GM12878 (cell line): ENCODE data around the gene MS4A6A.
"Not testable (repeated sequence)": the region's sequence is repeated elsewhere in the genome, so short reads cannot be mapped to it uniquely, and the experiment has no call there.

ENCODE experiments used
- CREB1 ChIP-seq: IDR thresholded peaks from 2 replicates; pipeline ENCODE4 v1.6.1; 2012; ENCODE audit warnings: low read depth, mild to moderate bottlenecking, inconsistent platforms
- JUNB ChIP-seq: IDR thresholded peaks from 2 replicates; pipeline ENCODE4 v1.6.1; 2016; ENCODE audit warnings: antibody characterized with exemption, mild to moderate bottlenecking
- POLR2AphosphoS5 ChIP-seq: IDR thresholded peaks from 2 replicates; pipeline ENCODE4 v1.6.1; 2011; ENCODE audit warnings: mild to moderate bottlenecking, low read length, inconsistent platforms
- RFX5 ChIP-seq: IDR thresholded peaks from 2 replicates; pipeline ENCODE4 v1.6.1; 2011; ENCODE audit warnings: low read depth, low read length, improper control_type of control experiment
- ZBED1 ChIP-seq: IDR thresholded peaks from 2 replicates; pipeline ENCODE4 v1.6.1; 2016; ENCODE audit warnings: borderline replicate concordance
- TF ChIP-seq, protein P1 (sequence below), 3 experiments: IDR thresholded peaks in 2 of 3; conservative IDR thresholded peaks in 1 of 3; 2 replicates each; pipeline ENCODE4 v1.5.1; 2011; ENCODE audit warnings: low read depth in 3 of 3, low read length in 3 of 3, mild to moderate bottlenecking in 3 of 3, control low read depth in 2 of 3, moderate library complexity in 2 of 3, inconsistent platforms in 1 of 3, mixed read lengths in 1 of 3; ENCODE audit not compliant: control insufficient read depth in 2 of 3, insufficient read depth in 1 of 3; ENCODE audit errors: extremely low read depth in 1 of 3
- TF ChIP-seq, protein P2 (sequence below): IDR thresholded peaks from 2 replicates; pipeline ENCODE4 v1.6.1; 2011; ENCODE audit warnings: low read depth, mild to moderate bottlenecking, low read length, moderate library complexity, borderline replicate concordance; ENCODE audit errors: extremely low read depth

DNA sequence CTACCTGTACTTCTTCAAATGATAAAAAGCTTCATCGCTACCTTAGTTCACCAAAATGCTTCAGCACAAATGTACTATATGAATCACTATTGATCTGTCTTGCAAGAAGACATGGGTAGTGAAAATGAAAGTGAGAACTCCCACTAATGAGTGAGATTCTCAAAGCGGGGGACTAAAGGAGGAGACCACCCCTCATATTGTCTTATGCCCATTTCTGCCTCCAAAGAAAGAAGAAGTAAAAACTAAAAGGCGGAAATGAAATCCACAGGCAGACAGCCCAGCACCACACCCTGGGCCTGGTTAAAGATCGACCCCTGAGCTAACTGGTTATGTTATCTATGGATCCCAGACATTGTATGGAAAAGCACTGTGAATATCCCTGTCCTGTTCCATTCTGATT is 9.7 kb upstream of the MS4A6A start:
- TF ChIP-seq JUNB, RFX5, CREB1, ZBED1, POLR2AphosphoS5: not testable (repeated sequence)
- TF ChIP-seq, protein P1, sequence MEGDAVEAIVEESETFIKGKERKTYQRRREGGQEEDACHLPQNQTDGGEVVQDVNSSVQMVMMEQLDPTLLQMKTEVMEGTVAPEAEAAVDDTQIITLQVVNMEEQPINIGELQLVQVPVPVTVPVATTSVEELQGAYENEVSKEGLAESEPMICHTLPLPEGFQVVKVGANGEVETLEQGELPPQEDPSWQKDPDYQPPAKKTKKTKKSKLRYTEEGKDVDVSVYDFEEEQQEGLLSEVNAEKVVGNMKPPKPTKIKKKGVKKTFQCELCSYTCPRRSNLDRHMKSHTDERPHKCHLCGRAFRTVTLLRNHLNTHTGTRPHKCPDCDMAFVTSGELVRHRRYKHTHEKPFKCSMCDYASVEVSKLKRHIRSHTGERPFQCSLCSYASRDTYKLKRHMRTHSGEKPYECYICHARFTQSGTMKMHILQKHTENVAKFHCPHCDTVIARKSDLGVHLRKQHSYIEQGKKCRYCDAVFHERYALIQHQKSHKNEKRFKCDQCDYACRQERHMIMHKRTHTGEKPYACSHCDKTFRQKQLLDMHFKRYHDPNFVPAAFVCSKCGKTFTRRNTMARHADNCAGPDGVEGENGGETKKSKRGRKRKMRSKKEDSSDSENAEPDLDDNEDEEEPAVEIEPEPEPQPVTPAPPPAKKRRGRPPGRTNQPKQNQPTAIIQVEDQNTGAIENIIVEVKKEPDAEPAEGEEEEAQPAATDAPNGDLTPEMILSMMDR (IDR thresholded peaks at IDR 0.05 in 2 of 3, conservative IDR thresholded peaks at IDR 0.05 in 1 of 3; ENCODE audit: control insufficient read depth in 2 of 3, extremely low read depth in 1 of 3, insufficient read depth in 1 of 3, low read depth in 3 of 3, low read length in 3 of 3), result not testable (repeated sequence)
- TF ChIP-seq, protein P2, sequence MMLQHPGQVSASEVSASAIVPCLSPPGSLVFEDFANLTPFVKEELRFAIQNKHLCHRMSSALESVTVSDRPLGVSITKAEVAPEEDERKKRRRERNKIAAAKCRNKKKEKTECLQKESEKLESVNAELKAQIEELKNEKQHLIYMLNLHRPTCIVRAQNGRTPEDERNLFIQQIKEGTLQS, result not testable (repeated sequence)
